HG03095 (cell line): ENCODE results near the gene ADCY3.

Source experiments
- ATAC-seq: cut with Tn5 transposase; IDR thresholded peaks from one replicate; pipeline ENCODE4 v1.9.1; 2021; ENCODE audit warnings: moderate library complexity; ENCODE audit not compliant: unreplicated experiment

The ADCY3 gene

GRCh38 chr2:24783641-24784040 is 136.4 kb downstream of the ADCY3 start:
- ATAC-seq, result no peak

GRCh38 chr2:24779116-24779515 is 140.9 kb downstream of the ADCY3 start:
- ATAC-seq, result no peak

GRCh38 chr2:24774373-24774772 is 145.7 kb downstream of the ADCY3 start:
- no peak for ATAC-seq

GRCh38 chr2:24771764-24772586 is 148.1 kb downstream of the ADCY3 start:
- ATAC-seq, result no peak

- no peak for ATAC-seq
Observed at GRCh38 chr2:24771061-24771460, 149.0 kb downstream of the ADCY3 start.
